Bronchial epithelial cell (primary cell): Measurements from ENCODE around the gene CCDC12. TPM values are rescaled to one million over a fixed set of nuclear protein-coding genes. Genes with fewer than 3 reads are reported as not detected.

Experiments used
- DNase-seq: peaks from one replicate; pipeline ENCODE4 v3.0.0-alpha.2; 2010; ENCODE audit warnings: low read depth
- FAIRE-seq: peaks from 2 replicates; lab custom pipeline; 2011; peaks lifted over from hg19 to GRCh38; lab: Jason Lieb, UNC
- H3K27me3 ChIP-seq: 2 replicates; pipeline ENCODE4 v1.5.1; 2011; ENCODE audit warnings: low read length; ENCODE audit not compliant: control insufficient read depth, insufficient read depth
- H3K36me3 ChIP-seq: 2 replicates; pipeline ENCODE4 v1.5.1; 2011; ENCODE audit warnings: low read length; ENCODE audit not compliant: control insufficient read depth, insufficient read depth
- H3K4me3 ChIP-seq: 2 replicates; pipeline ENCODE4 v1.5.1; 2011; ENCODE audit warnings: mild to moderate bottlenecking, low read depth, low read length, control low read depth
- CTCF ChIP-seq: IDR thresholded peaks from 2 replicates; pipeline ENCODE4 v1.5.1; 2011; ENCODE audit warnings: mild to moderate bottlenecking, moderate library complexity, low read length, control low read depth, inconsistent platforms; ENCODE audit not compliant: insufficient read depth, severe bottlenecking
- total RNA-seq: library from RNA; depleted of rRNA; stranded (reverse); fragments of >200 nt; gene quantifications from 2 replicates; pipeline ENCODE4 v1.2.1, GENCODE V29; 2014

CCDC12 gene
- total RNA-seq, 1 donor from 2014 or later: 39.2 TPM

- FAIRE-seq (no peak), DNase-seq (no peak)
- peaks cover 1% of the 10 kb centered on the region for H3K36me3 ChIP-seq
- no peak overlapping the region for H3K4me3 ChIP-seq
- no peak for TF ChIP-seq CTCF
- no peaks in the 10 kb centered on the region for H3K27me3 ChIP-seq
Measured at GRCh38 chr3:46947546-46947901, 29.0 kb downstream of the CCDC12 start.

GRCh38 chr3:46946856-46947545, 29.5 kb downstream of the CCDC12 start:
- TF ChIP-seq CTCF: no peak
- Histone ChIP-seq H3K36me3 (peaks cover 1% of the 10 kb centered on the region), H3K27me3 (no peaks in the 10 kb centered on the region), H3K4me3 (no peak overlapping the region)
- peak; percentile 47 for DNase-seq
- FAIRE-seq: no peak

GRCh38 chr3:46946416-46946815, 30.1 kb downstream of the CCDC12 start:
- no peaks in the 10 kb centered on the region for H3K27me3 ChIP-seq
- no peak overlapping the region for H3K4me3 ChIP-seq
- DNase-seq (peak; percentile 92), FAIRE-seq (peak; percentile 68)
- TF ChIP-seq CTCF: no peak
- H3K36me3 ChIP-seq: peaks cover 1% of the 10 kb centered on the region

GRCh38 chr3:46944191-46944590, 32.4 kb downstream of the CCDC12 start:
- FAIRE-seq (no peak), DNase-seq (no peak)
- Histone ChIP-seq H3K36me3 (peaks cover 16% of the 10 kb centered on the region), H3K27me3 (no peaks in the 10 kb centered on the region), H3K4me3 (no peak overlapping the region)
- TF ChIP-seq CTCF: no peak

- DNase-seq (peak; percentile 86), FAIRE-seq (peak; percentile 13)
- H3K27me3 ChIP-seq: no peaks in the 10 kb centered on the region
- H3K36me3 ChIP-seq: peaks cover 16% of the 10 kb centered on the region
- no peak for TF ChIP-seq CTCF
- no peak overlapping the region for H3K4me3 ChIP-seq
Measured at GRCh38 chr3:46943237-46944187, 33.0 kb downstream of the CCDC12 start.
